Measurements from ENCODE around the gene MITF.

GRCh38 chr3:69847303-69847702 lies 108.0 kb downstream of the MITF start:
- TF ChIP-seq CTCF (IDR thresholded peaks at IDR 0.05; ENCODE audit: insufficient read depth, low read depth, low read length): no peak
- TF ChIP-seq EZH2 (IDR thresholded peaks at IDR 0.05; ENCODE audit: insufficient read depth, low read length): no peak
